ENCODE measurements around the gene FBXL7.

DNA sequence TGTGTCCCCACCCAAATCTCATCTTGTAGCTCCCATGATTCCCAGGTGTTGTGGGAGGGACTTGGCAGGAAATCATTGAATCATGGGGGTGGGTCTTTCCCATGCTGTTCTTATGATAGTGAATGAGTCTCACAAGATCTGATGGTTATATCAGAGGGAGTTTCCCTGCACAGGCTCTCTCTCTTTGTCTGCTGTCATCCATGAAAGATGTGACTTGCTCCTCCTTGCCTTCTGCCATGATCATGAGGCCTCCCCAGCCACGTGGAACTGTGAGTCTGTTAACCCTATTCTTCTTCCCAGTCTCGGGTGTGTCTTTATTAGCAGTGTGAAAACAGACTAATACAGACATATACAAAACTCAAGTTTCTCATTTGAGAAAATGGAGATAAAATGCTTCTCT lies 139.3 kb downstream of the FBXL7 start:
- TF ChIP-seq, protein P1, sequence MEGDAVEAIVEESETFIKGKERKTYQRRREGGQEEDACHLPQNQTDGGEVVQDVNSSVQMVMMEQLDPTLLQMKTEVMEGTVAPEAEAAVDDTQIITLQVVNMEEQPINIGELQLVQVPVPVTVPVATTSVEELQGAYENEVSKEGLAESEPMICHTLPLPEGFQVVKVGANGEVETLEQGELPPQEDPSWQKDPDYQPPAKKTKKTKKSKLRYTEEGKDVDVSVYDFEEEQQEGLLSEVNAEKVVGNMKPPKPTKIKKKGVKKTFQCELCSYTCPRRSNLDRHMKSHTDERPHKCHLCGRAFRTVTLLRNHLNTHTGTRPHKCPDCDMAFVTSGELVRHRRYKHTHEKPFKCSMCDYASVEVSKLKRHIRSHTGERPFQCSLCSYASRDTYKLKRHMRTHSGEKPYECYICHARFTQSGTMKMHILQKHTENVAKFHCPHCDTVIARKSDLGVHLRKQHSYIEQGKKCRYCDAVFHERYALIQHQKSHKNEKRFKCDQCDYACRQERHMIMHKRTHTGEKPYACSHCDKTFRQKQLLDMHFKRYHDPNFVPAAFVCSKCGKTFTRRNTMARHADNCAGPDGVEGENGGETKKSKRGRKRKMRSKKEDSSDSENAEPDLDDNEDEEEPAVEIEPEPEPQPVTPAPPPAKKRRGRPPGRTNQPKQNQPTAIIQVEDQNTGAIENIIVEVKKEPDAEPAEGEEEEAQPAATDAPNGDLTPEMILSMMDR (IDR thresholded peaks at IDR 0.05; ENCODE audit: low read depth, low read length), result no peak
- no peak for TF ChIP-seq EZH2phosphoT487 (IDR thresholded peaks at IDR 0.05; ENCODE audit: low read depth)

Measured in OCI-LY3 (cell line).